NCI-H1105 treated with DMSO at 0.1 percent for 48 hours (cell line): ENCODE results near the gene RHOG.
"Not testable (repeated sequence)": the region's sequence is repeated elsewhere in the genome, so short reads cannot be mapped to it uniquely, and the experiment has no call there.

Source experiments
- DNase-seq: peaks from one replicate; lab custom pipeline; 2025; lab: John Stamatoyannopoulos, UW

Gene RHOG

DNA sequence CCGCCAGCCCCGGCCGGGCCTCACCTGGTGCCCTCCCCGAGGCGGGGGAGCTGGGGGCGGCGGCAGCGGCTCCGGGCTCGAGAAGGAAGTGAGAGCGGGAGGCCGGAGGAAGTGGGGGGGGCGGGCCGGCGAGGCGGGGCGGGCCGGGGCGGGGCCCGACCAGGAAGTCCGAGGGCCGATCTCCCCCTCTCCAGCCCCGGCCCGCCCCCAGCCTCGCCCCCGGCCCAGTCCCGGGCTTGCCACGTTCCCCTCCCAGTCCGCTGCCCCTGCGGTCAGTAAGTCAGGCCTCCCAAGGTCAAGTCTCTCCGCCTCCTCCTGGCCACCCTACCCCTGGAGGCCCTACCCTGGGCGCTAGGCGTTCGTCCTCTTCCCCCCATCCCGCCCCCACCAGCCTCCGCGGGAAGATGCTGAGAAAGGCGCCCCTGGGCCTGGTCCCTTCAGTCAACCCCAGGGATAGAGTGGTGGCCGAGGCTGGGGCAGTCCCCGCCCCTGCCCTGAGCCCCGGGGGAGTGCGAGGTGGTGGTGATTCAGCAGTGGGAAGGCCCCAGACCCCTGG is at the start of gene RHOG:
Gene RHOG (minus strand): TSS at position 90 of the 556 bp plus-strand sequence. CDS start 12,821 bp downstream, outside the sequence.
- peak; percentile 61 for DNase-seq

DNA sequence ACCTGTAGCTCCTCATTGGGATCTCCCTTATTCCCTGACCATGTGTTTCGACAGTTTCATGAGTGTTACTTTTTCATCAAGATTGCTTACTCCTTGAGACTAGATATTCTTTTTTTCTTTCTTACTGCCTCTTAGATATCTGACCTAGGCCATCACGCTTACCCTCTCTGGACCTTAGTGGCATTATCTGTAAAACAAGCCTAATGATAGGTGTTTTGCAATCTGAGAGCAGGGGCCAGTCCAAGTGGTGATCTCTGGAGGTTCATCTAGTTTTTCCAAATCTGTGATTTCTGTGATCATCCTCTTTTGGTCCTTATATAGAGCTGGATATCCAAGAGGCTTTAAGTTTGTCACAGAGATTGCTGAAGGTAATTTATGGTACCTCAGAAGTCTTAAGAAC is 49.3 kb upstream of the RHOG start:
- no peak for DNase-seq

DNA sequence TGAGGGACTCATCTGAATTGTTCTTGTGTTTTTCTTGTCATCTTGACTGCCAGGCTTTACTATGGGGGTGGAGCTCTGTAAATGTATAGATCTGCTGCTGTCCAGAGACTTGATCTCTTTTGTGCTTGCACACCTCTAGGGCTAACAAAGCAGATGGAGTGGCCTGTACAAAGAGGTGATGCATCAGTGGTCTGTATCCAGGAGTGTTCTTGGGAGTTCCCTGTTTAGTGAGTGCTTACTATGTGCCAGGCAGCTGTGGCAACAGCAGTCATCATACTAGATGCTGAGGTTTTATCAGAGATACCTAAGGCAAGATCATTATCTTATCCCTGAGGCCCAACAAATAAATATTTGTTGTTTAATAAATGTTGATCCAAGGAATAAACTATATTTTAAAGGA is 48.1 kb upstream of the RHOG start:
- DNase-seq: no peak

DNA sequence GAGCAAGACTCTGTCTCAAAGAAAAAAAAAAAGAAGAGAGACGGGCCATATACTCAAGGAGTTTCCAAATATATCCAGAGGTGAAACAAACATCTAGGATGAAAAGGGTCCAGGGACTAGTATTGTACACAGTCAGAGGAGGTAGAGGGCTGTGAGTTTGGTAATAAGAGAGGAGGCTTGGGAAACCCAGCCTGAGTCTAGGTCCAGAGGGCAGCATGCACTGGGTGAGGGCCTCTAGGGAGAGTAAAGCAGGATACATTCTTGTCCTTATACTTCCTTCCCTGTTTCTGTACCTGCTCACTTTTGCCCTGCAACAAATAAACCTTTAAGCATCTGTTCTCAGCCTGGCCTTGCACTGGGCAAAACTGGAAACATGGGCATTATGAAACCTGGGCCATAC is 46.2 kb upstream of the RHOG start:
- DNase-seq: no peak

DNA sequence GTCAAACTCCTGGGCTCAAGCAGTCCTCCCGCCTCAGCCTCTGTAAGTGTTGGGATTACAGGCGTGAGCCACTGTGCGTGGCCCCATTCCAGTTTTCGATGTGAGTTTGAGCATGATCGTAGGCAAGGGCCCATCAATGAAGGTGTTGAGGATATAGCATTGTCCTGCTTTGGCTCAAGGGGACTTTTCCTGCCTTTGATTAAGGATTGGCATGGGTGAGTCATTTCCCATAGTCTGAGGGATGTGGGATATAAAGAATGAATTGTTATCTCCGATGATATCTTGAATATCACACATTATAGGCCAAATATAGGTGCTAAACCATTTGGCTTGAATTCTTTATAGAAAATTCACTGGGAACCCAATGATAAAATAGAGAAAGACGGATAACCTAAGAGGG is 45.1 kb upstream of the RHOG start:
- no peak for DNase-seq

DNA sequence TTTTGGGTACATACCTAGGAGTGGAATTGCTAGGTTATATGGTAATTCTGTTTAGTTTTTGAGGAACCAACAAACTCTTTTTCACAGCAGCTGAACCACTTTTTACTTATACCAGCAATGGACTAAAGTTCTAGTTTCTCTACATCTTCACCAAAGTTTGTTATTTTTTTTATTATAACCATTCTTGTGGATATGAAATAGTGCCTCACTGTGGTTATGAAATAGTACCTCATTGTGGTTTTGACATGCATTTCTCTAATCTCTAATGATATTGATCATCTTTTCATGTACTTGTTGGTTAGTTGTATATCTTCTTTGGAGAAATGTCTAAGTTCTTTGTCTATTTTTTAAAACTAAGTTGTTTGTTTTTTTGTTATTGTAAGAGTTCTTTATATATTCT is 41.9 kb upstream of the RHOG start:
- DNase-seq: no peak

DNA sequence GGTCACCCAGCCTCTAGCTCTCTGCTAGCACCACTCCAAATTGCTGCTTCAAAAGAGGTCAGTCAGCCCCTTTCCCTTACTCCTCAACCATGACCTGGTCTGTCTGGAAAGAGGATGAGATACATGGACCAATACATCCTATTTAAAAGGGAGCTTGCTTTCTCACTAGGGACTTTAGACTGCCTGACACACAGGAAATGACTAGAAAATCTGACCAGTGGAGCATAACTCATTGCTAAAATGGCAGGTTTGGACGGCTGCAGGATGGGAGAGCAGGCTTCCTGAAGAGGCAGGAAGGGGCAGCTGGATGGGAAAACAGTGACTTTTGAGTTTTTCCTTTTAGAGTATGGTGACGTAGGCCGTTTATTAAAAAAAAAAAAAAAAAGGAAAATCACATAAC is 40.0 kb upstream of the RHOG start:
- no peak for DNase-seq

DNA sequence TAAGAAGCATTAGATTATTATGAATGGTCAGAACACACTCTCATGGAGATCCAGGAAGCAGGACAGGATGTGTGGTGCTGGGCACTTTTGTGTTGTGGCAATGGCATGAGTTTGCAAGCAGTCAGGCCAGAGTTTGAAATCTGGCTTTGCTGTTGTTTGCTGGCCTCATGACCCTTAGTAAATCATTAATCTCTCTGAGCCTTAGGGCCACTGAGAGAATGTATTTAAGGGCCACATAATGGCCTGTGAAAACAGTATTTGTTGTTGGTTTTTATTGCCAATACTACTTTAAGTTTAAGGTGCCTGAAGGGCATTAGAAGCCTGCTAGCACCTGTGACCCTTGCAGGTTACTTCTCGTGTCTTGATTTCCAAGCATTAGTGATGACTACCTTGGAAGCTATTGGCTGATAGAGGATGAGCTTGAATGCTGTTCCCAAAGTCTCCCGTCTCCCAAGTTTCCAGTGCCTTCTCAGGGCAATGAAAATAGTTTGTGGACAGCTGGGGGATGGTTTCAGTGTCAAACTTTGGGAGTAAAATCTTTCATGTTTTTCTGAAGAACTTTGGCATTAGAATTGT is 39.3 kb upstream of the RHOG start:
- DNase-seq: no peak

DNA sequence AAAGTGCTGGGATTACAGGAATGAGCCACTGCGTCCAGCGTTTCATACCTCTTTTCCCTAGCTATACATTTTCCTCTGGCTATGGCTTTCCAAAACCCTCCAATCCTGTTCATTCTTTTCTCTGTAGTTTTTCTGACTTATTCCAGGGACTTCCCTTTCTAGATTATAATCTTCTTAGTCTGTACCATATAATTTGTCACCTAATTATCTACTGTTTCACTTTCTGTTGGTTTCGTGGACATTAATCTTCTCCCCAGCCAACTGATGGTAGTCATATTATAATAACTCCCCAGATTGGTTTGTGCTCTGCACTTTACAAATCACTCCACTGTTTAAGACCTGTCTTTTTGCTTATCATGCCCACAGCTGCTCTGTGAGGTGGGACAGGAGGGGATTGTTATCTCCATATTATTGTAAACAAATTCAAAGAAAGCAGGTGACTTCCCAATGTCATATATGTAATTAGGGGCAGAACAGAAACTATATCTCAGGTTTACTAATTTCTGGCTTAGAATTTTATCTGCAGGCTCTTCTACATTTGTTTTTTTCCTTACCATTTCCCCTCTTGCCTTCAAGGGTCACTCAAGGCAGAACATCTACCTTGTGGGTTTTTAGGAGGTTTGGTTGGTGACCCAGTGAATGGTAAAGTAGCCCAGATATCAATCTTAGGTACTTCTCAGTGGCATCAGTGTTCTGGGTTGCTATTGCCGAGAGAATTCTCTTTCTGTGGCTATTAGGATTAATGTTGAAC is 38.6 kb upstream of the RHOG start:
- DNase-seq: no peak

DNA sequence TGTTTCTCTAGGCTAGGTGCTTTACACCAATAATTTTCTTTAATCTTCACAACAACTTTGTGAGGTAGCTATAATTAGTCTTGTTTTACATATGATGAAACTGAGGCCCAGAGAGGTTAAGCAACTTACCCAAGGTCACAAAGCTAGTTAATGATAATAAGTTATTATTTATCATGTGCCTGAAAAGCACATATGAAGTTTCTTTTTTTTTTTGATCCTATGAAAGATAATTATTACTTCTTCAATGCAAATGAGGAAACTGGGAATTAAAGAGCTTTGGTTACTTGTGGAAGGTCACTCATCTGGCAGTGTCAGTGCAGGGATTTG is 37.5 kb upstream of the RHOG start:
- DNase-seq: no peak

DNA sequence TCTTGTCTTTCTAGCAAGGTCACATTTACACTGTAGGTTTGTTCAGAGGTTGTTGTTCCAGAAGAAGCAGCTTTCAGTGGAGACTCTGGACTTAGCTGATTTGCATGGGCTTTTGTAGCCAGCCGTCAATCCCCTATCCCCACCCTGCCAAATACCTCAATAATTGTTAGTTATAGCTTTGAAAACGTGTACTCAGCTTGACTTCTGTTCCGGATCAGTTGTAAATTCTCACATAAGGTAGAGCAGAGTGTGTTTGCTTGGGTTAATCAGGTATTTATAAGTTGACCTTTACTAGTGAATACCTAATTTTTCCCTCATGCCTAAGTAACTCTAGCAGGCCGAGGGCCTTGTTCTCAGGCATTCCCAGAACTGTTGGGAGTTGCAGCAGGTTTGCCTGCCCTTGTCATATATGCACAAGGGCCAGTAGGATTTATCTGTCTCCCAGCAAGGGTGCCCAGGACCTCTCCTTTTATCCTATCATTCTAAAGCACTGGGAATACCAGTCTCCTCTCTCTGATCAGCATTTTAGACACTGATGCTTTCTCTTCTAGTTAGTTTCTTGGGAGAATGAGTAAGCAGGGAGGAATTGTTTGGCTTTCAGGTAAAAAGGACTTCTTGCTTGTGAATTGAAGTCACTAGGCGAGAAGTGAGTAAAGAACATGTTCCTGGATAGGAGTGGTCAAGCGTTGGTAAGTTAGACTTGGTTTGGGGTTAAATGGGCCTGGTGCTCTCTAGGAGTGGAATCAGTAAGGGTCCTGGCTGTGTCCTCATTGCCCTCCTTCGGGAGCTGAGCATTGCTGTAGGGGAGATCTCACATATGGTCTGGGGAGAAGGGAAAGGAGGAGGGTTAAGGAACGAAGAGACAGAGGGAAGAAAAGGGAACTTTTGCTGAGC is 36.9 kb upstream of the RHOG start:
- DNase-seq: no peak

DNA sequence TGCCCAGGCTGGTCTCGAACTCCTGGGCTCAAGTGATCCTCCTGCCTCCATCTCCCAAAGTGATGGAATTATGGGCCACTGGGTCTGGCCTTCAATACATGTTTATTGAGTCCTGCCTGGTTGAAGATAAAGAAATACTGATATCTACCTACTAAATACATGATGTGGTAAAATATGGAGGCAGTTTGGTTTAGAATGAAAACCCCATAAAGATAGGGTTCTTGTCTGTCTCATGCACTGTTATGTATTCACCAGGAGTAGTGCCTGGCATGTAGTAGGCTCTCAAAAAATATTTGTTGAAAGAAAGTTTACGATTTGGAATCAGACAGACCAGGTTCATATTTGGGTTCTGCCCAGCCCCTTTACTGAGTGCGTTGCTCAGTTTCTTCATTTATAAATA is 35.9 kb upstream of the RHOG start:
- no peak for DNase-seq

DNA sequence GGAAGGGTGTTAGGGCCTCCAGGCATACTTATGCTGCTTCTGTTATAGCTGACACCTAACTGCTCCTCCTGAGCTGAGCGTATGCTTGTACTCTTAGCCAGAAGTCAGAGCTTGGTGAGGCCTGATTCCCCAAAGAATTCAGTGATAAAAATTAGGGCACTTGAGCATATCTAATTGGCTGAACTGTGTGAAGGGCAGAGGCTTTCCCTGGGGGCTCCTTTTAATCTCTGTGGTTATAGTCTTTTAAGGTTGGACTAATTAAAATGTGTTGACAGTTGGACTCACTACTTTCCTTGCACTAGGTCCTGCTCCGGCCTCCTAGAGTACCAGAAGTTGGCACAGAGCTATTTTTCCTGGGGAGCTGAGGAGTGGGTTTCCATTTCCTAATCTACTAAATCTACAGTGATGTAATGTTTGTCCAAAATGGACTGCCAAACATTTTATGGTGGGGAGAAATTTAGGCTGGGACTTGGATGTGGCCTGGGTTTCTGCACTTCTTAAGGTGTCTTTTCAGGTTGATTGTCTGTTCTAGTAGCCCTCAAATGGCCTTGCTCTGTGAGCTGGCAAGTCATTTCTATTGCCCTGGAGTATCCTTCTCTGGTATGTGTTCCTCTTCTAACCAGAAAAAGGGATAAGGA is 33.1 kb upstream of the RHOG start:
- no peak for DNase-seq

DNA sequence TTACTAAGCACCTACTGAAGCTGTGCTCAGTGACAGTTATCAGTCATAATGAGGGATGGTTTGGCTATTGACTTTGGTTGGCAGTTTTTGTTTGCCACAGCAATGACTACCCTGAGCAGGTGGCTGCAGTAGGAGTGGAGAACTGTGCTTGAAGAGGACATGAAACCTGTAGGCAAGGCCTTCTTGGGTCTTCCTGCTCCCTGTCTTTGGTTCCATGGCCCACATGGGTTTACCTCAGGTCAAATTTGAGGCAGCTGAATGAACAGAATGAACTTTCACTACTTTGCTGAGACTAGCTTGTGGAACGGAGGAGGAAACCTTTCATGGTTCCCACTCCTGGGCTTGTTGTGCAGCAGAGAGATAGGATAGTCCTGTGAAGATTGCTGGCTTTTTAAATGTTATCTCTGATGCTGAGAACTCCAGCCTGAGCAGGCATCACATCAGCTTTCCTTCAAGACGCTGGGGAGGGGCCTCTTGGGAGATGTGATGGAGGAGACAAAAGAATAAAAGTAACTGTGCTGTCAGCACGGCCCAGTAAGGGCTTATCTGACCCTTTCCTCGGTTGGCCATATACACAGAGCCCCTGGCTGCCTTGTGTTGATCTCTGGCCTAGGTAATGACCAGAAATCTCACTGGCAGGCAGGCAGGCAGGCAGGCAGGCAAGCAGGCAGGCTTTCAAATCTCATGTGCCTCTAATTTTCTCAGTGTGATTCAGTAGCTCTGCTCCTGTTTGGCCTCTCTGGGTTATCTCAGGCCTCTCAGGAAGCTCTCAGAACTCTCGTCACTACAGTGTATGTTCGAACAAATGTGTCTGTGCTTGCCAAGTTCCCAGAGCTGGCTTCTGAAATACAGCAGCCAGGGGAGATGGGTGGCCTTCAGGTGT is 26.7 kb upstream of the RHOG start:
- no peak for DNase-seq

DNA sequence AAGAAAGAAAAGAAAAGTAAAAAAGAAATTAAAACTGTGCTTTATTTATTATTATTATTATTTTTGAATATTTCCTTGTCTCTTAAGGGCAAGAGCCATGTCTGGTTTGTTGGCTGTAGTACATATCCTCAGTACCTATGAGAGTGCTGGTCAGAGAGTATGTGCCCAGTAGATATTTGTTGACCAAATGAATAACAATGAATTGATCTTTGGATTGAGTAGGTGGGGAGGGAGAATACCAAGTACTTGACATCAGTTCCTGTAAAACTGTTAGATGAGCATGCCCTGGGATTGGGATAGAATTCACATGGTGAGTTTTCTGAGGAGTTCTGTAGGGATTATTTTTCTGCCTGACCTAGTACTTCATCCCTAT is 26.1 kb upstream of the RHOG start:
- DNase-seq: no peak

DNA sequence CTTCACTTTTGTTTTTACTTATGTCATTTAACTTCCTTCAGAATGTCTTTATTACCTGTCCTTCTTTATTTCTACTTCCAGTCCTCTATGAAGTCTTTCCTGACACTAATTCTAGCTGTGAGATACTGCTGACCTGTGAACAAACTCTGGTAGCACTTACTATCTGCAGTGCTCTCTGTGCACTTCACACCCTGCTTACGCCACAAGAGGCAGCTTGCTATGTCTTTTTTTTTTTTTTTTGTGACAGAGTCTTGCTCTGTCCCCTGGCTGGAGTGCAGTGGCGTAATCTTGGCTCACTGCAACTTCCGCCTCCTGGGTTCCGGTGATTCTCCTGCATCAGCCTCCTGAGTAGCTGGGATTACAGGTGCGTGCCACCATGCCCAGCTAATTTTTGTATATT is 25.4 kb upstream of the RHOG start:
- no peak for DNase-seq

DNA sequence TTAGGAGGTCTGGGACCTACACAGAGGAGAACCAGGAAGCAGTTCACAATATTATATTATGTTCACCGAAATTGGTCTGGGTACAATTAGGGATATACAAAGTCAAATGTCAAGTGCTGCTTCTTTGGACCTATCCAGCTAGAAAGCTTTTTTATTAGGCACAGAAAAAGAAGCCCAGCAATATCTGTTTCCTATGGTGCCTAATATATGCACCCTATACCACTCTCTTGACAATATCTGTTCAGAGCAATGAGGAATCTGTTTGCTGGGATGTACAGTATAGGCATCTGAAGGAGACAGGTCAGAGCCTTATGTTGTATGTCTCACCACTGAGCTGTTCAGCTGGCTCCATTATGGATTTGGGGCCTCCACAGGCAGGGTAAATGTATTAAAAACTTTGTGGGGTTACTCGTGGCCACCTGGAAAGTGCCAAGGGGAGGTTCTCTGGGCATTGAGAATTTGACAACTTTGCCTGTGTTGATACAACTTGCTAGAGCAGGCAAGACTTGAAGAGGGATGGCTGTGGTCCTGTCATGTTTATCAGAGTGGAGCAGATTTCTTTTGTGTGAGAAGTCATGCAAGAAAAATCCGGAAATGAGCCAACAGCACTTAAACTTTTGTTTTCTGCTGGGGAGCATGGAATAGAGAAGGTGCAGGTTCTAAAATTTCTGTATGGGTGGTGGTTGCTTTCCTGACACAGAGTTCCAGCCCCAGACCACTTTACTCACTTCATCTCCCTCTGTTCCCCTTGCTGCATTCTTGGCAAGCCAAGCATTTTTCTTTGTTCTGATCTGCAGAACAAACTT is 24.8 kb upstream of the RHOG start:
- no peak for DNase-seq

DNA sequence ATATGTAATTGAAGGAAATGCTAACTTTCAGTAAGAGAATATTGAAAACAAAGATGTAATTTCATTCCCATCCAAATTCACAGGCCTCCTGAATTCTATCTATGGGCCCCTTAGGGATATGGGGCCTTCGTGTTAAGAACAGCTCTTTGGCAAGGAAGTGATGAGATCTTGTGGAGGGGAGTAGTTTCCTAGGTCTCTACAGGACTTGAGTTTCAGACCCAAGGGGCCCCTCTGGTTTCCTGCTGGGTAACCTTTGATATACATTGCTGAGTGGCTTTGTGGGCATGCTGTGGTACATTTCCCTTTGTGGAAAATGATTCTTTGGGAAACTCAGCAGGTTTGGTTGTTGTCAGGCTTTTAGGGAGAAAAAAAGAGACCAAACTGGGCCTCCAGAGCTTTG is 20.9 kb upstream of the RHOG start:
- no peak for DNase-seq

DNA sequence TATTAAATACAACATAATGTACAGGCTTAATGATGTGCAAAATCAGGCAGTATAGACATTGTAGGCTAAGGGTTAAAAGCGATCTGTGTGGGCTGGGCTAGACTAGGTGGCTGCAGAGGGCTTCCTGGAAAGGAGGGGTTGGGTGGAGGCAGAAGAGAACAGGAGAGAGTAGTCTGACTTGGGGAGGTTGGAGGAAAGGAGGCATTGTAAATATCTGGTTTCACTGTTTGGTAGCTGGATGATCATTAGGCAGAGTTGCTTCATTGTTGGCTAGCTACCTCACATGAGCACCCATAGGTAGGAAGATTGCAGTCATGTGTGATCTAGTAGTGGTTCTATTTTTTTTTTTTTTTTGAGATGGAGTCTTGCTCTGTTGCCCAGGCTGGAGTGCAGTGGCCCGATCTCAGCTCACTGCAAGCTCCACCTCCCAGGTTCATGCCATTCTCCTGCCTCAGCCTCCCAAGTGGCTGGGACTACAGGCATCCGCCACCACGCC is 20.2 kb upstream of the RHOG start:
- not testable (repeated sequence) for DNase-seq

DNA sequence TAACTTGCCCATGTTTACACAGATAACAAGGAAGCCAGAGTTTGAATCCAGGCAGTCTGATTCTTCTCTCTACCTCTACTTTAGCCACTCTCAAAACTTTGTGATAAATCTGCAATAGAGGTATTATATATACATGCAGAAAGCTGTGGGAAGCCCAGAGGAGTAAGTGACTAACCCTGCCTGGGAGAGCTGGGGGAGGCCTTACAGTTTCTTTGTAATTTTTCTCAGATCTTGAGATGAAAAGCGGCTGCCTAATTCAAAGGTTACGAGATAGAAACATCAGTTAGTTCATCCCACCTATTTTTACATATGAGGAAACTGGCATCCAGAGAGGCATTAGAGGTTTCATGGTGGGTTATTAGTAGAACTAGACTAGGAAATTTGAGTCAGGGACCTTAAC is 19.6 kb upstream of the RHOG start:
- DNase-seq: no peak
